IPS-20b (cell line): ENCODE results near the gene MRPL3.

ENCODE experiments used
- H3K27ac ChIP-seq: one replicate; pipeline ENCODE4 v1.5.1; 2013; ENCODE audit warnings: low read length
- H3K27me3 ChIP-seq: 2 replicates; pipeline ENCODE4 v1.6.1; 2013; ENCODE audit warnings: mild to moderate bottlenecking, low read length, inconsistent platforms; ENCODE audit not compliant: insufficient read depth
- H3K36me3 ChIP-seq: 2 replicates; pipeline ENCODE4 v1.6.1; 2013; ENCODE audit warnings: low read depth, mild to moderate bottlenecking, inconsistent platforms, low read length, moderate library complexity; ENCODE audit not compliant: insufficient read depth
- H3K4me1 ChIP-seq: 2 replicates; pipeline ENCODE4 v1.6.1; 2013; ENCODE audit warnings: mild to moderate bottlenecking, control low read depth, inconsistent platforms, low read length, moderate library complexity; ENCODE audit not compliant: insufficient read depth
- H3K4me3 ChIP-seq: 2 replicates; pipeline ENCODE4 v1.5.1; 2013; ENCODE audit warnings: mild to moderate bottlenecking, low read length, inconsistent platforms
- H3K9ac ChIP-seq: 2 replicates; pipeline ENCODE4 v1.6.1; 2013; ENCODE audit warnings: low read depth, mild to moderate bottlenecking, inconsistent platforms, low read length, moderate library complexity
- H3K9me3 ChIP-seq: 2 replicates; pipeline ENCODE4 v1.6.1; 2013; ENCODE audit warnings: mild to moderate bottlenecking, low read depth, low read length, inconsistent platforms; ENCODE audit not compliant: insufficient read depth

MRPL3 gene

DNA sequence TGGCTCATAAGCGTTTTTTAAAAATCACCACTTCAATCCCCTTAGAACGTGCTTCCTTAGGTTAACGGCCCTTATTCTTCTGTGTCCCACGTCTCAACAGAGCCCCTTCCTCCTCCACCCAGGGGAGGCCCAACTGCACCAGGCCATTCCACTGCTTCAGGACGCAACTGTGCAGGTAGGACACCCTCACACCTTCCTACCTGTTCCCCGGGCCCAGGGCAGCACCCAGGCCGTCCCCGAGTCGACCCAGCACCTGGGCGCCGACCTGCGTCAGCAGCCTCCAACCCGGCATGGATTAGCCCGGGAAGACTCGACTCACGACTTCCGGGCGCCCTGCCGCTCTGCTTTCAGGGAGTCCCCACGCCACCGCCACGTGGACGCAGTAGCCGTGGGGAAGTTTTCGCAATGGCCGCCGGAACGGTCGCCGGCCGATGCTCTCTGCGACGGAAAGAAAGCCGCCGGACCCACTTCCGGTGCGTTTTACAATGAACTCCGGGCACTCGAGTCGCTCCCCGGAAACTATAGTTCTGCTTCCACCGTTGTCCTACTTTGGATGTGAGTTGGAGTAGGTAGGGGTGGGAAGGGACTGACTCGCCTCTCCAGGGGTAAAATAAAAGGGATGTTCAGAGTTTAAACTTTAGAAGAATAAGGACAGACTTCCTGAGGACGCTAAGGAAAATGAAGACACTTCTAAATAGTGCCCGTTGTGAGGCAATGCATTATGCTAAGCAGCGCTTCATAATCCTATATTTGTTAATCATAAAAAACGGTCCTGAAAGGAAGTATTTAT lies at the start of gene MRPL3:
Gene MRPL3 (minus strand): TSS at position 442 of the 790 bp plus-strand sequence. CDS start 150 bp downstream, at position 292.
- Histone ChIP-seq H3K9me3 (no peaks in the 10 kb centered on the region), H3K27ac (peak within 1 kb of the TSS; percentile 86), H3K4me3 (peak within 1 kb of the TSS; percentile 100), H3K36me3 (peaks cover 35% of the 10 kb centered on the region), H3K27me3 (peaks cover 39% of the 10 kb centered on the region), H3K9ac (peak within 1 kb of the TSS; percentile 100), H3K4me1 (peaks cover 5% of the 10 kb centered on the region; the same call in 1 of the 2 replicates)

- Histone ChIP-seq H3K36me3 (no peaks in the 10 kb centered on the region), H3K27me3 (no peaks in the 10 kb centered on the region), H3K4me1 (no peaks in the 10 kb centered on the region; the same call in 1 of the 2 replicates), H3K27ac (no peak overlapping the region), H3K9me3 (no peaks in the 10 kb centered on the region), H3K4me3 (no peak overlapping the region), H3K9ac (no peak overlapping the region)
Measured at GRCh38 chr3:131551761-131552160, 49.0 kb upstream of the MRPL3 start.

GRCh38 chr3:131550562-131551465 lies 48.0 kb upstream of the MRPL3 start:
- Histone ChIP-seq H3K27me3 (no peaks in the 10 kb centered on the region), H3K9ac (no peak overlapping the region), H3K9me3 (no peaks in the 10 kb centered on the region), H3K4me3 (no peak overlapping the region), H3K27ac (no peak overlapping the region), H3K36me3 (no peaks in the 10 kb centered on the region), H3K4me1 (no peaks in the 10 kb centered on the region; the same call in 1 of the 2 replicates)

- Histone ChIP-seq H3K4me1 (no peaks in the 10 kb centered on the region; the same call in 1 of the 2 replicates), H3K27ac (no peak overlapping the region), H3K4me3 (no peak overlapping the region), H3K27me3 (no peaks in the 10 kb centered on the region), H3K9ac (no peak overlapping the region), H3K36me3 (no peaks in the 10 kb centered on the region), H3K9me3 (no peaks in the 10 kb centered on the region)
Measured at GRCh38 chr3:131549340-131549739, 46.6 kb upstream of the MRPL3 start.

DNA sequence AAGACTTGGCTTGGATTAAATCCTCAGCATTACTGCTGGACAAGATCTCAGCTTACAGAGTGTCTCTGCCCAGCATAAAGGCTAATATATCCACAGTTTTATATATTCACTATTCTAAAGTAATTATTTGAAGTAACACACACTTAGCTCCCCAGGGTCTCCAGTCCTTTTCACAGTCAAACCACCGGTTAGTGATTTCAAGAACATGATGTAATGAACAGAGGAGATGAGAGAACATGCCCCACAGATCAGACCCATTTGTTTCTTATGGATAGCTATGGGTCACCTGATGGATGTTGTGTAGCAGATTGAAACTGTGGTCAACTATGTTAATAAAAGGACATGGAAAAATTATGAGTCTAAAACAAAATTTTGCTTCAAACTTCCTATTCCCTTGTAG lies 44.8 kb upstream of the MRPL3 start:
- Histone ChIP-seq H3K9ac (no peak overlapping the region), H3K4me1 (no peaks in the 10 kb centered on the region; the same call in 1 of the 2 replicates), H3K27ac (no peak overlapping the region), H3K4me3 (no peak overlapping the region), H3K36me3 (no peaks in the 10 kb centered on the region), H3K27me3 (no peaks in the 10 kb centered on the region), H3K9me3 (no peaks in the 10 kb centered on the region)

- H3K4me1 ChIP-seq = no peaks in the 10 kb centered on the region
- H3K27ac ChIP-seq = no peak overlapping the region
- no peak overlapping the region for H3K9ac ChIP-seq
- no peaks in the 10 kb centered on the region for H3K9me3 ChIP-seq
- H3K36me3 ChIP-seq = no peaks in the 10 kb centered on the region
- no peak overlapping the region for H3K4me3 ChIP-seq
- H3K27me3 ChIP-seq = no peaks in the 10 kb centered on the region
Measured at GRCh38 chr3:131546441-131546840, 43.7 kb upstream of the MRPL3 start.

GRCh38 chr3:131544557-131544956 lies 41.8 kb upstream of the MRPL3 start:
- H3K4me3 ChIP-seq = no peak overlapping the region
- no peaks in the 10 kb centered on the region for H3K27me3 ChIP-seq
- no peak overlapping the region for H3K27ac ChIP-seq
- no peak overlapping the region for H3K9ac ChIP-seq
- no peaks in the 10 kb centered on the region for H3K36me3 ChIP-seq
- H3K4me1 ChIP-seq = no peaks in the 10 kb centered on the region
- H3K9me3 ChIP-seq = no peaks in the 10 kb centered on the region

DNA sequence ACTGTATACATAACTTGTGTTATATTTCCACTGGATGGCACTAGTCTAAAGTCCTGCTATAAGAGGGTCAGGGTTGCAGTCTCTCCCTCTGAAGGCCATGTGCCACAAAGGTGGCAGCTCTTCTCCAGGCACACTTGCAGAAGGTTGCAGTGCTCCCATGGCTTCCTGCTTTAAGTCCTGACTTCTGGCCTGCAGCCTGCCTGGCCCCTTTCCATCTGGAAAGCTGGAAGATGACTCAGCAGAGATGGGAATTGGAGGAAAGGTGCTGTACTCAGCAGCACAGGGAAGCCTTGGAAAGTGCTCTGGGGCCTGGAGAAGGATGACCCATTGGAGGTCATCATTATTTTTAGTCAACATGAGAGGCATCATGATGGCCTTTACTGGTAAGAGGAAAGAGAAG lies 40.9 kb upstream of the MRPL3 start:
- Histone ChIP-seq H3K9ac (no peak overlapping the region), H3K27me3 (no peaks in the 10 kb centered on the region), H3K36me3 (no peaks in the 10 kb centered on the region)

GRCh38 chr3:131541288-131541687 lies 38.5 kb upstream of the MRPL3 start:
- Histone ChIP-seq H3K27me3 (no peaks in the 10 kb centered on the region), H3K36me3 (no peaks in the 10 kb centered on the region), H3K9me3 (no peaks in the 10 kb centered on the region), H3K9ac (no peak overlapping the region), H3K4me3 (no peak overlapping the region), H3K4me1 (peaks cover 2% of the 10 kb centered on the region; the same call in 1 of the 2 replicates), H3K27ac (no peak overlapping the region)

More for the DNA sequence above, 40.9 kb upstream of the MRPL3 start:
- no peaks in the 10 kb centered on the region for H3K9me3 ChIP-seq
- no peak overlapping the region for H3K4me3 ChIP-seq
- no peaks in the 10 kb centered on the region for H3K4me1 ChIP-seq
- no peak overlapping the region for H3K27ac ChIP-seq

DNA sequence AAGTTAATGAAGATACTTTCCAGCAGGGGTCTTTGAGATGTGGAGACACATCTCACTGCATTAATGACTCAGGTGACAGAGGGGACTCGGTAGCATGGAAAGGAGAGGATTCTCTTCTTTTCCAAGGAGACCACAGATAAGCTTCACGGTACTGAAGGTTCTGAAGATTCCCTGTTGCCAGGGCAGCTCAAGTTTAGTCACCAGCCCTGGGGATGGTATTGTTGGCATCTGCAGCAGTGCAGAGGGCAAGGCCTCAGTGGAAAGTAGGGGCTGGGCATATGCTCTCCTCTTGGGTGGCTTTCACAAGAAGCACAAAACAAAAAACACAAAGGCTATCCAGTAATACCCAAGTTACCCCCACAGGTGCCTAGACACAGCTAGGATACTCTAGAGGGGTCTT lies 38.0 kb upstream of the MRPL3 start:
- Histone ChIP-seq H3K4me3 (no peak overlapping the region), H3K4me1 (peaks cover 6% of the 10 kb centered on the region; the same call in 1 of the 2 replicates), H3K36me3 (no peaks in the 10 kb centered on the region), H3K27ac (no peak overlapping the region), H3K9me3 (no peaks in the 10 kb centered on the region), H3K9ac (no peak overlapping the region), H3K27me3 (no peaks in the 10 kb centered on the region)

DNA sequence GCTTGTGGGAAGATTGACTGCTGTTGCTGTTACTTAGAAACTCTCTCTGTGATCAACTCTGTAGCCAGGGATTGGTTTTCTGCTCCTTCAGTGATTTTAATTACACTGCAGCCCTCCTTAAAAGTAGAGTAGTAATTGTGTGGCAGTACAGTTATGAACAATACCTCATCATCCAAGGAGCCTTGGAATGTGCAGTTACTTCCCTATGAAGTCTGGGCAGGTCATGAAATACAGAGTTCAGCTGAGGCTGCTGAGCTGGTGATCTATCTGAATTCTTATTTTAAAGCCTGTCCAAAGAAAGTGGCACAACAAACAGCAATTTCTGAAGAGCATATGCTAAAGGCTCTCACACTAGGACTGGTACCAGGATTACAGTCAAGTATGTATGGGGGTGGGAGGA lies 37.4 kb upstream of the MRPL3 start:
- Histone ChIP-seq H3K9me3 (no peaks in the 10 kb centered on the region), H3K27ac (no peak overlapping the region), H3K4me1 (peaks cover 11% of the 10 kb centered on the region; the same call in 1 of the 2 replicates), H3K9ac (no peak overlapping the region), H3K27me3 (no peaks in the 10 kb centered on the region), H3K36me3 (no peaks in the 10 kb centered on the region), H3K4me3 (no peak overlapping the region)
